CD4-positive, alpha-beta T cell treated with Interleukin-15 for 4 hours (primary cell): ENCODE data around the gene C3orf22.
A peak's percentile ranks its signal among the peaks of the same experiment; 100 is the strongest.
"Not testable (repeated sequence)": the region's sequence is repeated elsewhere in the genome, so short reads cannot be mapped to it uniquely, and the experiment has no call there.

Source experiments
- DNase-seq: peaks from one replicate; pipeline ENCODE4 v3.0.0-alpha.2; 2020; ENCODE audit warnings: low spot score

C3orf22 gene

GRCh38 chr3:126558336-126559071 is at the start of gene C3orf22:
C3orf22 (minus strand) TSS chr3:126558932; CDS start chr3:126553390, 5,542 bp downstream.
- DNase-seq: no peak

GRCh38 chr3:126607214-126607908 is 48.6 kb upstream of the C3orf22 start:
- DNase-seq: peak; percentile 32

GRCh38 chr3:126606001-126606400 is 47.3 kb upstream of the C3orf22 start:
- no peak for DNase-seq

GRCh38 chr3:126604691-126605090 is 46.0 kb upstream of the C3orf22 start:
- no peak for DNase-seq

GRCh38 chr3:126599101-126599500 is 40.4 kb upstream of the C3orf22 start:
- no peak for DNase-seq

- not testable (repeated sequence) for DNase-seq
Observed at GRCh38 chr3:126595479-126595878, 36.7 kb upstream of the C3orf22 start.

- DNase-seq: not testable (repeated sequence)
Observed at GRCh38 chr3:126591515-126591914, 32.8 kb upstream of the C3orf22 start.

GRCh38 chr3:126582311-126582710 is 23.6 kb upstream of the C3orf22 start:
- no peak for DNase-seq

GRCh38 chr3:126581569-126581968 is 22.8 kb upstream of the C3orf22 start:
- DNase-seq: no peak

GRCh38 chr3:126580746-126581145 is 22.0 kb upstream of the C3orf22 start:
- DNase-seq: no peak

- DNase-seq: no peak
Observed at GRCh38 chr3:126578702-126579101, 20.0 kb upstream of the C3orf22 start.

- no peak for DNase-seq
Observed at GRCh38 chr3:126577261-126577660, 18.5 kb upstream of the C3orf22 start.

- no peak for DNase-seq
Observed at GRCh38 chr3:126573492-126574117, 14.9 kb upstream of the C3orf22 start.

- DNase-seq: no peak
Observed at GRCh38 chr3:126571078-126571477, 12.3 kb upstream of the C3orf22 start.

GRCh38 chr3:126570103-126570541 is 11.4 kb upstream of the C3orf22 start:
- no peak for DNase-seq

- no peak for DNase-seq
Observed at GRCh38 chr3:126569390-126569975, 10.8 kb upstream of the C3orf22 start.

GRCh38 chr3:126568776-126569342 is 10.1 kb upstream of the C3orf22 start:
- no peak for DNase-seq

GRCh38 chr3:126567696-126568438 is 9.1 kb upstream of the C3orf22 start:
- DNase-seq: no peak

- DNase-seq: no peak
Observed at GRCh38 chr3:126562737-126563276, 4.1 kb upstream of the C3orf22 start.

- DNase-seq: no peak
Observed at GRCh38 chr3:126557761-126558160, 971 bp downstream of the C3orf22 start.

- DNase-seq: no peak
Observed at GRCh38 chr3:126557415-126557745, 1.4 kb downstream of the C3orf22 start.
